Cardiac muscle cell (in vitro differentiated cells and primary cell): Measurements from ENCODE around the gene ILRUN. TPM values are rescaled to one million over a fixed set of nuclear protein-coding genes. Genes with fewer than 3 reads are reported as not detected.
"Not testable (repeated sequence)": the region's sequence is repeated elsewhere in the genome, so short reads cannot be mapped to it uniquely, and the experiment has no call there.

Source experiments
- DNase-seq, 2 donors: peaks; one replicate each; pipeline versions ENCODE4 v3.0.0 to v3.0.0-alpha.2; 2010 to 2017; ENCODE audit warnings: low read depth in 1 of 2, low spot score in 1 of 2
- H3K27ac ChIP-seq: fragments of 200-600 bp; sonication (generic); 2 replicates; pipeline ENCODE4 v1.5.1; 2016
- H3K27me3 ChIP-seq: fragments of 200-600 bp; sonication (generic); 2 replicates; pipeline ENCODE4 v1.6.0; 2016; ENCODE audit warnings: control low read depth
- H3K36me3 ChIP-seq: fragments of 200-600 bp; sonication (generic); 2 replicates; pipeline ENCODE4 v1.5.1; 2016; ENCODE audit warnings: control low read depth
- H3K4me1 ChIP-seq: fragments of 200-600 bp; sonication (generic); 2 replicates; pipeline ENCODE4 v1.8.1; 2017; ENCODE audit warnings: low read depth, mild to moderate bottlenecking, mixed run types
- H3K4me3 ChIP-seq: fragments of 200-600 bp; sonication (generic); 2 replicates; pipeline ENCODE4 v1.5.1; 2016; ENCODE audit warnings: mild to moderate bottlenecking
- H3K9me3 ChIP-seq: fragments of 200-600 bp; sonication (generic); 2 replicates; pipeline ENCODE4 v1.5.1; 2017; ENCODE audit warnings: low read depth, mild to moderate bottlenecking, control low read depth
- polyA plus RNA-seq: library from polyadenylated mRNA; unstranded; fragments of >200 nt; fragmentation: Nextera tagmentation; extraction: Ambion mirVana; gene quantifications from 2 replicates; pipeline ENCODE4 v1.2.1, GENCODE V29; 2016
- total RNA-seq: library from RNA; depleted of rRNA; stranded (reverse); fragments of >200 nt; gene quantifications from 2 replicates; pipeline ENCODE4 v1.2.3, GENCODE V29; 2016
- TF ChIP-seq, protein P1 (sequence below): IDR thresholded peaks from 2 replicates; pipeline ENCODE4 v1.5.1; 2012; ENCODE audit warnings: low read depth, mild to moderate bottlenecking, low read length

ILRUN gene
- total and polyA plus RNA-seq, 2 experiments from 2014 or later = 14.6 to 55.9 TPM

DNA sequence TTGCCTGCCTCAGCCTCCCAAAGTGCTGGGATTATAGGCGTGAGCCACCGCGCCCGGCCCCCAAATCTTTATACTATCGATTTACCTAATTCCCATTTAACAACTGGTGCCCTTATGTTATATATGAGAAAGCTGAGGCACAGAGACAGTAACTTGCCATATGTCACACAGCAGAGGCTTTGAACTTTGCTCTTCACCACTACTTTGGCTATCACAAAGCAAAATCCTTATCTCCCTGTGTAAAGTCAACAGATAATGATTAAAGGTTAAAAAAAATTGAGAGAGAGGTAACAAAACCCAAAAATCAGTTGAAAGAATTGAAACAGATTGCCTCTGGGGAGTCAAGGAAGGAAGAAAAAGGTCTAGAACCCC lies 22.3 kb downstream of the ILRUN start:
- Histone ChIP-seq H3K27ac (no peak overlapping the region), H3K4me3 (no peak overlapping the region), H3K27me3 (no peaks in the 10 kb centered on the region), H3K9me3 (no peaks in the 10 kb centered on the region), H3K36me3 (no peaks in the 10 kb centered on the region), H3K4me1 (no peaks in the 10 kb centered on the region)
- no peak for DNase-seq
- TF ChIP-seq, protein P1, sequence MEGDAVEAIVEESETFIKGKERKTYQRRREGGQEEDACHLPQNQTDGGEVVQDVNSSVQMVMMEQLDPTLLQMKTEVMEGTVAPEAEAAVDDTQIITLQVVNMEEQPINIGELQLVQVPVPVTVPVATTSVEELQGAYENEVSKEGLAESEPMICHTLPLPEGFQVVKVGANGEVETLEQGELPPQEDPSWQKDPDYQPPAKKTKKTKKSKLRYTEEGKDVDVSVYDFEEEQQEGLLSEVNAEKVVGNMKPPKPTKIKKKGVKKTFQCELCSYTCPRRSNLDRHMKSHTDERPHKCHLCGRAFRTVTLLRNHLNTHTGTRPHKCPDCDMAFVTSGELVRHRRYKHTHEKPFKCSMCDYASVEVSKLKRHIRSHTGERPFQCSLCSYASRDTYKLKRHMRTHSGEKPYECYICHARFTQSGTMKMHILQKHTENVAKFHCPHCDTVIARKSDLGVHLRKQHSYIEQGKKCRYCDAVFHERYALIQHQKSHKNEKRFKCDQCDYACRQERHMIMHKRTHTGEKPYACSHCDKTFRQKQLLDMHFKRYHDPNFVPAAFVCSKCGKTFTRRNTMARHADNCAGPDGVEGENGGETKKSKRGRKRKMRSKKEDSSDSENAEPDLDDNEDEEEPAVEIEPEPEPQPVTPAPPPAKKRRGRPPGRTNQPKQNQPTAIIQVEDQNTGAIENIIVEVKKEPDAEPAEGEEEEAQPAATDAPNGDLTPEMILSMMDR = no peak

DNA sequence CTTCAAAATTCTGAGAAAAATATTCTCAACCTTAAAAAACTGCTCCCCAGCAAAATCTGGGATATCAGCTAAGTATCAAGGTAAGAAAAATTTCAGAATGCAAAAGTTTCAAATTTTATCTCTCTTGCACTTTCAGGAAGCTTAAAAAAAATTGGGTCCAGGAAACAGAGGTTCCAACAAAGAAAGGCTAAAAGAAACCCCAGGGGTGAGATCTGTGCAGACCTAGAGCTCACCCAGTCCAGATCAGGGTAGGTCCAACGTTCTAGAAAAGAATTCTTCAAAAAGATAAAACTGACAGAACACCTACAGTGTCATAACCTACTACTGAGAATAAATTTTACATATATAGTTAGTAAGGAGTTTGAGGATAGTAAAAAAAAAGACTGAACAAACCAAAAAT lies 23.5 kb downstream of the ILRUN start:
- no peaks in the 10 kb centered on the region for H3K9me3 ChIP-seq
- H3K4me1 ChIP-seq = no peaks in the 10 kb centered on the region
- no peak overlapping the region for H3K4me3 ChIP-seq
- no peaks in the 10 kb centered on the region for H3K27me3 ChIP-seq
- TF ChIP-seq, protein P1 = no peak
- H3K27ac ChIP-seq = no peak overlapping the region
- no peaks in the 10 kb centered on the region for H3K36me3 ChIP-seq
- DNase-seq = no peak

DNA sequence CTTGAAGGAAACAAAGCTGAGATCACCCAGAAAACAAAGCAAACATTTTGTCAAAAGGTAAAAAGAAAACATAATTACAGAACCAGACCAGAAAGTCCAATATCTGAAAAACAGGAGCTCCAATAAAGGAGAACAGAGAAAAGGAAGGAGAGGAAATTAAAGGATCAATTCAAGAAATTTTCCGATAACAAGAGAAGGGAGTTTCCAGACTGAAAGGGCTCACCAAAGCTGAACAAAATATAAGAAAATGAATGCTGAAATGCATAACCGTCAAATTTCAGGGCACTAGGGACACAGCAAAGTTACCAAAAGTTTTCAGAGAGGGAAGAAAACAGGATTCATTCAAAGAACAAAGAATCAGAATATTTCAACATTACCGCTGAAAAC lies 23.9 kb downstream of the ILRUN start:
- H3K9me3 ChIP-seq = no peaks in the 10 kb centered on the region
- H3K27ac ChIP-seq = no peak overlapping the region
- TF ChIP-seq, protein P1 = no peak
- no peak overlapping the region for H3K4me3 ChIP-seq
- H3K4me1 ChIP-seq = no peaks in the 10 kb centered on the region
- no peak for DNase-seq
- no peaks in the 10 kb centered on the region for H3K27me3 ChIP-seq
- H3K36me3 ChIP-seq = no peaks in the 10 kb centered on the region

DNA sequence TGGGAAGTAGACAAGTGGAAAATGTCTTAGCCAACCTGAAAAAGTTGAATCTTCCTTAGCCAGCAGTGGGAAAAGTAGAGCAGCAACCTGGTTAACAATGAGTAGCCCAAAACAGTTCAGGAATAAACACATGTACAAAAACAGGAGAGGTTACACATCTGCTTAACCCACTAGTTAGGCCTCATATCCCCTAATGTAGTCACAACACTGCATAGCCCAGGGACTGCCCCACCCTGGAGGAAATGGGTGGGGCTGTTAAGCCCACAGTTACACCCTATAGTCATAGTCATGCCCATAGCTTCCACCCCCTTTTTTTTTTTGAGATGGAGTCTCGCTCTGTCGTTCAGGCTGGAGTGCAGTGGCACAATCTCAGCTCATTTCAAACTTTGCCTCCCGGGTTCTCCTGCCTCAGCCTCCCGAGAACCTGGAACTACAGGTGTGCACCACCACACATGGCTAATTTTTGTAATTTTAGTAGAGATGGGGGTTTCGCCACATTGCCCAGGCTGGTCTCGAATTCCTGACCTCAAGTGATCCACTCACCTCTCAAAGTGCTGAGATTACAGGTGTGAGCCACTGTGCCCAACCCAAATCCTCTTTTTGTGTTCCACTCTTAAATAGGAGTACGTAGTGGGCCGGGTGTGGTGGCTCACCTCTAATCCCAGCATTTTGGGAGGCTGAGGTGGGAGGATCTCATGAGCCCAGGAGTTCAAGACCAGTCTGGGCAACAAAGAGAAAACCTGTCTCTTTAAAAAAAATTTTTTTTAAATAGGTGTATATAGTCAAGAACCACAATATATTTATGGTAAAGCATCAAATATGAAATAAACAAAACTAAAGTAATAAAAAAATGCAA lies 24.5 kb downstream of the ILRUN start:
- Histone ChIP-seq H3K4me1 (no peaks in the 10 kb centered on the region), H3K27ac (no peak overlapping the region), H3K27me3 (no peaks in the 10 kb centered on the region), H3K36me3 (no peaks in the 10 kb centered on the region), H3K9me3 (no peaks in the 10 kb centered on the region), H3K4me3 (no peak overlapping the region)
- DNase-seq = peak in 1 of 2 donors; percentile 39
- TF ChIP-seq, protein P1 = no peak

DNA sequence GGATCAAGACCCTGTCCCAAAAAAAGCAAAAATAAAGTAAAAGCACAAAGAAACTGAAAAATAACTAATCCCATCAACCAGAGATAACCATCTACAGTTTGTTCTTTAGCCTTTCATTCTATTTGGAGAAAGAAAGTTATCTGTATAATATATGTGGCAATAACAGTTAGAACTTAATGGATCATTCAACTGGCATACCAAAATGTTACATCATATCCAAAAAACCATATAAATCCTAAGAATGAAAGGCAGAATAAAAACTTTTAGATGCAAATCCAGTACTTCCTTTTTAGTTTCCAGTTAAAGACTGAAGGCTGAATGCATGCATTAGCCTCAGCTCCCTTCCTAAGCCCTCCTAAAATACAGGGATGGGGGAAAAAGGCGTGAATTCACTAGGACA lies 25.2 kb downstream of the ILRUN start:
- Histone ChIP-seq H3K36me3 (no peaks in the 10 kb centered on the region), H3K27me3 (no peaks in the 10 kb centered on the region), H3K9me3 (no peaks in the 10 kb centered on the region), H3K4me1 (no peaks in the 10 kb centered on the region), H3K4me3 (no peak overlapping the region), H3K27ac (no peak overlapping the region)
- DNase-seq = peak in 1 of 2 donors; percentile 35
- TF ChIP-seq, protein P1 = no peak

DNA sequence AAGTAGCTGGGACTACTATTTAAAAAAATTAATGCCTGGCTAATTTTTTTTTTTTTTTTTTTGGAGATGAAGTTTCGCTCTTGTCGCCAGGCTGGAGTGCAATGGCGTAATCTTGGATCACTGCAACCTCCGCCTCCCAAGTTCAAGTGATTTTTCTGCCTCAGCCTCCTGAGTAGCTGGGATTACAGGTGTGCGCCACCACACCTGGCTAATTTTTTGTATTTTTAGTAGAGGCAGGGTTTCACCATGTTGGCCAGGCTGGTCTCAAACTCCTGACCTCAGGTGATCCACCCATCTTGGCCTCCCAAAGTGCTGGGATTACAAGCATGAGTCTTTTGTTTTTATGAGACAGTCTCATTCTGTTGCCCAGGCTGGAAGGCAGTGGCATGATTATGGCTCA lies 27.8 kb downstream of the ILRUN start:
- not testable (repeated sequence) for H3K27me3 ChIP-seq, H3K9me3 ChIP-seq, DNase-seq, H3K4me3 ChIP-seq, H3K27ac ChIP-seq, H3K36me3 ChIP-seq, H3K4me1 ChIP-seq
